KBM-7 (cell line): ENCODE results near the gene FEM1C.
A peak's percentile ranks its signal among the peaks of the same experiment; 100 is the strongest.
"Not testable (repeated sequence)": the region's sequence is repeated elsewhere in the genome, so short reads cannot be mapped to it uniquely, and the experiment has no call there.

Experiments
- DNase-seq: peaks from one replicate; pipeline ENCODE4 v3.0.0-alpha.2; 2015
- in situ Hi-C: fragments of 300-500 bp; cut with MboI; formaldehyde crosslinking; loops from 2 replicates; pipeline ENCODE4 v1.14.3; 2020; ENCODE audit warnings: low sequenced_read_pairs, low pct_unique_long_range_greater_than_20kb, mixed read lengths

Gene FEM1C

GRCh38 chr5:115489733-115490132, 54.8 kb downstream of the FEM1C start:
- in situ Hi-C loops, result no loop called here
- DNase-seq, result no peak

- DNase-seq, result no peak
- in situ Hi-C loops, result no loop called here
These were observed 56.8 kb downstream of the FEM1C start for GRCh38 chr5:115487756-115488155.

- peak; percentile 37 for DNase-seq
These were observed 57.4 kb downstream of the FEM1C start for GRCh38 chr5:115487168-115487567.

GRCh38 chr5:115486728-115487127, 57.8 kb downstream of the FEM1C start:
- in situ Hi-C loops, result no loop called here
- no peak for DNase-seq

More at GRCh38 chr5:115487168-115487567, 57.4 kb downstream of the FEM1C start:
- in situ Hi-C loops, result no loop called here

GRCh38 chr5:115484368-115484767, 60.2 kb downstream of the FEM1C start:
- DNase-seq, result no peak
- in situ Hi-C loops, result no loop called here

GRCh38 chr5:115480900-115481299, 63.7 kb downstream of the FEM1C start:
- in situ Hi-C loops, result no loop called here
- no peak for DNase-seq

- no peak for DNase-seq
- in situ Hi-C loops, result no loop called here
These were observed 64.3 kb downstream of the FEM1C start for GRCh38 chr5:115480271-115480670.

- DNase-seq, in situ Hi-C loops: not testable (repeated sequence)
These were observed 65.3 kb downstream of the FEM1C start for GRCh38 chr5:115479166-115479873.

GRCh38 chr5:115478281-115478680, 66.3 kb downstream of the FEM1C start:
- in situ Hi-C loops, result no loop called here
- DNase-seq, result no peak

- DNase-seq, result no peak
- in situ Hi-C loops, result no loop called here
These were observed 67.0 kb downstream of the FEM1C start for GRCh38 chr5:115477581-115477980.

- DNase-seq, result no peak
- in situ Hi-C loops, result no loop called here
These were observed 68.8 kb downstream of the FEM1C start for GRCh38 chr5:115475788-115476187.

GRCh38 chr5:115472271-115473025, 72.1 kb downstream of the FEM1C start:
- peak; percentile 9 for DNase-seq
- in situ Hi-C loops, result no loop called here

GRCh38 chr5:115471345-115472063, 73.1 kb downstream of the FEM1C start:
- in situ Hi-C loops, result no loop called here

GRCh38 chr5:115470921-115471320, 73.7 kb downstream of the FEM1C start:
- DNase-seq, result no peak
- in situ Hi-C loops, result no loop called here

More at GRCh38 chr5:115471345-115472063, 73.1 kb downstream of the FEM1C start:
- DNase-seq, result no peak
